Chondrocyte (in vitro differentiated cells): ENCODE data around the gene UBE2Q1. TPM values are rescaled to one million over a fixed set of nuclear protein-coding genes. Genes with fewer than 3 reads are reported as not detected.

ENCODE experiments used
- DNase-seq: peaks from one replicate; pipeline ENCODE4 v3.0.0; 2021; ENCODE audit warnings: mixed read lengths, low spot score
- H3K27ac Mint-ChIP-seq: one replicate; pipeline ENCODE4 v1.8.0; 2021; ENCODE audit warnings: mild to moderate bottlenecking, moderate library complexity, mixed read lengths; ENCODE audit not compliant: unreplicated experiment
- H3K27me3 Mint-ChIP-seq: 2 replicates; pipeline ENCODE4 v1.8.0; 2021; ENCODE audit warnings: low read depth, mixed read lengths
- H3K36me3 Mint-ChIP-seq: 2 replicates; pipeline ENCODE4 v1.8.0; 2021; ENCODE audit warnings: low read depth, mixed read lengths
- H3K4me1 Mint-ChIP-seq: 2 replicates; pipeline ENCODE4 v1.8.0; 2021; ENCODE audit warnings: low read depth, mild to moderate bottlenecking, mixed read lengths
- H3K4me3 Mint-ChIP-seq: one replicate; pipeline ENCODE4 v1.8.0; 2021; ENCODE audit warnings: mild to moderate bottlenecking, moderate library complexity, mixed read lengths; ENCODE audit not compliant: unreplicated experiment
- H3K9me3 Mint-ChIP-seq: 2 replicates; pipeline ENCODE4 v1.8.0; 2021; ENCODE audit warnings: low read depth, mixed read lengths
- total RNA-seq: library from RNA; stranded (reverse); gene quantifications from 3 replicates; pipeline ENCODE4 v1.2.1, GENCODE V29; 2021
- TF ChIP-seq, protein P1 (sequence below): fragments of 200-600 bp; sonication (generic); IDR thresholded peaks from 2 replicates; pipeline ENCODE4 v1.5.0; 2021; ENCODE audit warnings: antibody characterized with exemption, mild to moderate bottlenecking, moderate library complexity

UBE2Q1 gene
- total RNA-seq, 1 donor from 2014 or later = 92.6 TPM

DNA sequence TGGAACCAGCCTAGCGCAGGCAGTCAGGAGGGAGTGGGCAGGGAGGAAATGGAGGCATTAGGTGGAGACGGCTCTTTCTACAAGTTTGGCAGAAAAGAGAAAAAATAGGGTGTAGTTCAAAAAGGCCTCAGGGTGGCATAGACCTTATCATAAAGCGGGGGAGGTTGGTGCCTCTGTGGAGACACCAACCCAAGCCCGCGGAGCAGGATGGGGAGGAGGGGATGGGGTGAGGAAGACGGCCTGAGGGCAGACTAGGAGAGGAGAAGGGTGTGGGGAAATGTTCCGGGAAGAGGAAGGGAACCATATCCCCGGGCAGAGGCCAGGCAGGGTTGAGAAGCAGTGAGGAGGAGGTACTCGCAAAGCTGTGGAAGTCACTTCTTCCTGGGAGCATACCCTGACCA is 38.9 kb downstream of the UBE2Q1 start:
- peaks cover 5% of the 10 kb centered on the region for H3K4me1 Mint-ChIP-seq
- peaks cover 2% of the 10 kb centered on the region for H3K36me3 Mint-ChIP-seq
- peaks cover 36% of the 10 kb centered on the region for H3K27me3 Mint-ChIP-seq

GRCh38 chr1:154517661-154518060 is 40.8 kb downstream of the UBE2Q1 start:
- Mint-ChIP-seq H3K4me1 (peaks cover 5% of the 10 kb centered on the region), H3K27ac (no peak overlapping the region), H3K4me3 (no peak overlapping the region), H3K9me3 (no peaks in the 10 kb centered on the region), H3K36me3 (peaks cover 2% of the 10 kb centered on the region), H3K27me3 (peaks cover 47% of the 10 kb centered on the region)
- DNase-seq = no peak
- TF ChIP-seq, protein P1, sequence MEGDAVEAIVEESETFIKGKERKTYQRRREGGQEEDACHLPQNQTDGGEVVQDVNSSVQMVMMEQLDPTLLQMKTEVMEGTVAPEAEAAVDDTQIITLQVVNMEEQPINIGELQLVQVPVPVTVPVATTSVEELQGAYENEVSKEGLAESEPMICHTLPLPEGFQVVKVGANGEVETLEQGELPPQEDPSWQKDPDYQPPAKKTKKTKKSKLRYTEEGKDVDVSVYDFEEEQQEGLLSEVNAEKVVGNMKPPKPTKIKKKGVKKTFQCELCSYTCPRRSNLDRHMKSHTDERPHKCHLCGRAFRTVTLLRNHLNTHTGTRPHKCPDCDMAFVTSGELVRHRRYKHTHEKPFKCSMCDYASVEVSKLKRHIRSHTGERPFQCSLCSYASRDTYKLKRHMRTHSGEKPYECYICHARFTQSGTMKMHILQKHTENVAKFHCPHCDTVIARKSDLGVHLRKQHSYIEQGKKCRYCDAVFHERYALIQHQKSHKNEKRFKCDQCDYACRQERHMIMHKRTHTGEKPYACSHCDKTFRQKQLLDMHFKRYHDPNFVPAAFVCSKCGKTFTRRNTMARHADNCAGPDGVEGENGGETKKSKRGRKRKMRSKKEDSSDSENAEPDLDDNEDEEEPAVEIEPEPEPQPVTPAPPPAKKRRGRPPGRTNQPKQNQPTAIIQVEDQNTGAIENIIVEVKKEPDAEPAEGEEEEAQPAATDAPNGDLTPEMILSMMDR = no peak

More for the DNA sequence above, 38.9 kb downstream of the UBE2Q1 start:
- DNase-seq = no peak
- TF ChIP-seq, protein P1 = no peak
- Mint-ChIP-seq H3K9me3 (no peaks in the 10 kb centered on the region), H3K4me3 (no peak overlapping the region), H3K27ac (no peak overlapping the region)

DNA sequence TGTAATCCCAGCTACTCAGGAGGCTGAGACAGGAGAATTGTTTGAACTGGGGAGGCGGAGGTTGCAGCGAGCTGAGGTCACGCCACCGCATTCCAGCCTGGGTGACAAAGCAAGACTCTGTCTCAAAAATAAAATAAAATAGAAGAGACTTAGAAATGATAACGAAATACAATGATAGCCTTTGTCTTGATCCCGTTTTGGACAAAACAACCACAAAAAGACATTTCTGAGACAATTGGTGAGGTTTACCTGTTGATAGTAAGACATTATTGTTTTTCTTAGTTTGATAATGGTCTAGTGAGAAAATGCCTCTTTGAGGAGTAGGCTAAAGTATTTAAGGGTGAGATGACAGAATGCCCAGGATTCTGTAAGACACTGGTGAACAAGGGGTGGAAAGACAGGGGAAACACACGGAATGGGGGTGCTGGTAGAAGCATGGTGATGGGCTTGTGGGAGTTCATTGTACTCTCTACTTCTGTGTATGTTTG is 44.4 kb downstream of the UBE2Q1 start:
- no peaks in the 10 kb centered on the region for H3K4me1 Mint-ChIP-seq
- no peak for DNase-seq
- H3K36me3 Mint-ChIP-seq = peaks cover 2% of the 10 kb centered on the region
- no peak overlapping the region for H3K4me3 Mint-ChIP-seq
- H3K27me3 Mint-ChIP-seq = peaks cover 55% of the 10 kb centered on the region
- H3K9me3 Mint-ChIP-seq = no peaks in the 10 kb centered on the region
- TF ChIP-seq, protein P1 = no peak
- H3K27ac Mint-ChIP-seq = no peak overlapping the region

GRCh38 chr1:154512760-154513159 is 45.7 kb downstream of the UBE2Q1 start:
- peaks cover 2% of the 10 kb centered on the region for H3K36me3 Mint-ChIP-seq
- peaks cover 62% of the 10 kb centered on the region for H3K27me3 Mint-ChIP-seq
- H3K4me1 Mint-ChIP-seq = no peaks in the 10 kb centered on the region
- no peak for DNase-seq
- H3K27ac Mint-ChIP-seq = no peak overlapping the region
- no peak overlapping the region for H3K4me3 Mint-ChIP-seq
- TF ChIP-seq, protein P1 = no peak
- H3K9me3 Mint-ChIP-seq = no peaks in the 10 kb centered on the region

GRCh38 chr1:154503898-154504297 is 54.6 kb downstream of the UBE2Q1 start:
- Mint-ChIP-seq H3K4me3 (no peak overlapping the region), H3K27ac (no peak overlapping the region), H3K27me3 (peaks cover 75% of the 10 kb centered on the region), H3K36me3 (peaks cover 2% of the 10 kb centered on the region), H3K4me1 (peaks cover 4% of the 10 kb centered on the region), H3K9me3 (peaks cover 4% of the 10 kb centered on the region)
- TF ChIP-seq, protein P1 = no peak
- no peak for DNase-seq
